ENCODE measurements around the gene TNFRSF9. TPM values are rescaled to one million over a fixed set of nuclear protein-coding genes. Genes with fewer than 3 reads are reported as not detected.

TNFRSF9 gene
- total RNA-seq, 1 donor from 2014 or later: 0.53 TPM

DNA sequence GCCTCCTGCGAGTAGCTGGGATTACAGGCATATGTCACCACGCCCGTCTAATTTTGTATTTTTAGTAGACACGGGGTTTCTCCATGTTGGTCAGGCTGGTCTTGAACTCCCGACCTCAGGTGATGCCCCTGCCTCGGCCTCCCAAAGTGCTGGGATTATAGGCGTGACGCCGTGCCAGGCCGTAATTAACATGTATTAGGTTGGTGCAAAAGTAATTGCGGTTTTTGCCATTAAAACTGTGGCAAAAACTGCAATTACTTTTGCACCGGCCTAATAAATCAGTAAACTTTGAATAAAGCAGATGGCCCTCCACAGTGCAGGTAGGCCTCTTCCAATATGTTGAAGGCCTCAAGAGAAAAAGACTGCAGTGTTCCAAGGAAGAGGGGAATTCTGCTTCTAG, 35.4 kb downstream of the TNFRSF9 start:
- Histone ChIP-seq H3K27me3 (ENCODE audit: control insufficient read depth, insufficient read depth, low read length) (no peaks in the 10 kb centered on the region), H3K4me3 (ENCODE audit: low read depth, low read length) (no peak overlapping the region), H3K36me3 (ENCODE audit: control insufficient read depth, insufficient read depth, low read length) (no peaks in the 10 kb centered on the region)
- no peak for TF ChIP-seq CTCF (IDR thresholded peaks at IDR 0.05; ENCODE audit: insufficient read depth, low read length, severe bottlenecking)
- FAIRE-seq (no peak), DNase-seq (ENCODE audit: low read depth) (no peak)

GRCh38 chr1:7902478-7903085, 38.1 kb downstream of the TNFRSF9 start:
- H3K4me3 ChIP-seq (ENCODE audit: low read depth, low read length): no peak overlapping the region
- FAIRE-seq (no peak), DNase-seq (ENCODE audit: low read depth) (peak; percentile 35)
- no peaks in the 10 kb centered on the region for H3K36me3 ChIP-seq (ENCODE audit: control insufficient read depth, insufficient read depth, low read length)
- TF ChIP-seq CTCF (IDR thresholded peaks at IDR 0.05; ENCODE audit: insufficient read depth, low read length, severe bottlenecking): peak; percentile 88
- no peaks in the 10 kb centered on the region for H3K27me3 ChIP-seq (ENCODE audit: control insufficient read depth, insufficient read depth, low read length)

- TF ChIP-seq CTCF (IDR thresholded peaks at IDR 0.05; ENCODE audit: insufficient read depth, low read length, severe bottlenecking): no peak
- Histone ChIP-seq H3K36me3 (ENCODE audit: control insufficient read depth, insufficient read depth, low read length) (no peaks in the 10 kb centered on the region), H3K4me3 (ENCODE audit: low read depth, low read length) (no peak overlapping the region), H3K27me3 (ENCODE audit: control insufficient read depth, insufficient read depth, low read length) (no peaks in the 10 kb centered on the region)
- FAIRE-seq (no peak), DNase-seq (ENCODE audit: low read depth) (peak; percentile 66)
Observed at GRCh38 chr1:7899741-7900140, 40.9 kb downstream of the TNFRSF9 start.

- FAIRE-seq: no peak
- Histone ChIP-seq H3K4me3 (ENCODE audit: low read depth, low read length) (no peak overlapping the region), H3K27me3 (ENCODE audit: control insufficient read depth, insufficient read depth, low read length) (no peaks in the 10 kb centered on the region), H3K36me3 (ENCODE audit: control insufficient read depth, insufficient read depth, low read length) (no peaks in the 10 kb centered on the region)
- DNase-seq (ENCODE audit: low read depth): no peak
- no peak for TF ChIP-seq CTCF (IDR thresholded peaks at IDR 0.05; ENCODE audit: insufficient read depth, low read length, severe bottlenecking)
Observed at GRCh38 chr1:7898962-7899361, 41.7 kb downstream of the TNFRSF9 start.

GRCh38 chr1:7896994-7897393, 43.6 kb downstream of the TNFRSF9 start:
- Histone ChIP-seq H3K27me3 (ENCODE audit: control insufficient read depth, insufficient read depth, low read length) (no peaks in the 10 kb centered on the region), H3K36me3 (ENCODE audit: control insufficient read depth, insufficient read depth, low read length) (no peaks in the 10 kb centered on the region), H3K4me3 (ENCODE audit: low read depth, low read length) (no peak overlapping the region)
- FAIRE-seq: no peak
- no peak for TF ChIP-seq CTCF (IDR thresholded peaks at IDR 0.05; ENCODE audit: insufficient read depth, low read length, severe bottlenecking)
- peak; percentile 40 for DNase-seq (ENCODE audit: low read depth)
